Peyer's patch (tissue), 4 donors: ENCODE data around the gene MUC6.

Experiments
- POLR2A ChIP-seq, 2 donors: fragments of 450-650 bp; IDR thresholded peaks; one replicate each; pipeline ENCODE4 v1.5.1; 2017; ENCODE audit warnings: antibody characterized with exemption in 2 of 2, mild to moderate bottlenecking in 2 of 2, moderate library complexity in 2 of 2
- TF ChIP-seq, protein P1 (sequence below), 6 experiments: fragments of 450-650 bp in 4 of 6; fragments of 200-600 bp in 2 of 6; sonication (generic) in 1 of 6; IDR thresholded peaks; one replicate each; pipeline ENCODE4 v1.5.1; 2017 to 2019; ENCODE audit warnings: antibody characterized with exemption in 6 of 6, mild to moderate bottlenecking in 3 of 6, moderate library complexity in 1 of 6

DNA sequence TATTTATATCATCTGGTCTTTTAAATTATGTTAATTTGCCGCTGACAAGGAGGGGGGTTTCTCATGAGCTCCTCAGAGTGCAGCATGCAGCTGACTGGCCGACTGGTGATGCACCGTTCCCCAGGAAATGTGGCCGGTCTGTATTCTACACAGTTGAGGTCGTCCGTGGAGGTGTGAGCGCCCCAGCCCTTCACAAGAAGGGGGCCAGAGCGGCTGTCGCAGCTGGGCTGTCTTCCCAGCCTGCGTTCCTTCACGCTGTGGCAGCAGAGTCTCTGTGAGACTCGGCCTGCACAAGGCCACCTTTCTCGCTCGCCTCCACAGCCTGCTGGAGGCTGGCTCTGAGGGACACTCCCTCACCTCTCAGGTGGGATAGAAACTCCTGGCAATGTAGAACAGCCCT, 67.7 kb downstream of the MUC6 start:
- TF ChIP-seq, protein P1, sequence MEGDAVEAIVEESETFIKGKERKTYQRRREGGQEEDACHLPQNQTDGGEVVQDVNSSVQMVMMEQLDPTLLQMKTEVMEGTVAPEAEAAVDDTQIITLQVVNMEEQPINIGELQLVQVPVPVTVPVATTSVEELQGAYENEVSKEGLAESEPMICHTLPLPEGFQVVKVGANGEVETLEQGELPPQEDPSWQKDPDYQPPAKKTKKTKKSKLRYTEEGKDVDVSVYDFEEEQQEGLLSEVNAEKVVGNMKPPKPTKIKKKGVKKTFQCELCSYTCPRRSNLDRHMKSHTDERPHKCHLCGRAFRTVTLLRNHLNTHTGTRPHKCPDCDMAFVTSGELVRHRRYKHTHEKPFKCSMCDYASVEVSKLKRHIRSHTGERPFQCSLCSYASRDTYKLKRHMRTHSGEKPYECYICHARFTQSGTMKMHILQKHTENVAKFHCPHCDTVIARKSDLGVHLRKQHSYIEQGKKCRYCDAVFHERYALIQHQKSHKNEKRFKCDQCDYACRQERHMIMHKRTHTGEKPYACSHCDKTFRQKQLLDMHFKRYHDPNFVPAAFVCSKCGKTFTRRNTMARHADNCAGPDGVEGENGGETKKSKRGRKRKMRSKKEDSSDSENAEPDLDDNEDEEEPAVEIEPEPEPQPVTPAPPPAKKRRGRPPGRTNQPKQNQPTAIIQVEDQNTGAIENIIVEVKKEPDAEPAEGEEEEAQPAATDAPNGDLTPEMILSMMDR (IDR thresholded peaks at IDR 0.05): no peak
- no peak for TF ChIP-seq POLR2A (IDR thresholded peaks at IDR 0.05)
